Limb (tissue), 2 donors: Measurements from ENCODE around the gene CACNA1D.

ENCODE experiments used
- DNase-seq, 2 donors: peaks; one replicate each; pipeline ENCODE4 v3.0.0-alpha.2; 2016; ENCODE audit errors: extremely low spot score in 2 of 2

CACNA1D gene

GRCh38 chr3:53777468-53777867 lies 283.1 kb downstream of the CACNA1D start:
- DNase-seq, result no peak

GRCh38 chr3:53778153-53778552 lies 283.7 kb downstream of the CACNA1D start:
- no peak for DNase-seq

- DNase-seq, result no peak
These were observed 285.8 kb downstream of the CACNA1D start for GRCh38 chr3:53780171-53780570.

- DNase-seq, result no peak
These were observed 286.4 kb downstream of the CACNA1D start for GRCh38 chr3:53780806-53781205.

- no peak for DNase-seq
These were observed 292.6 kb downstream of the CACNA1D start for GRCh38 chr3:53787016-53787415.

- DNase-seq, result no peak
These were observed 293.6 kb downstream of the CACNA1D start for GRCh38 chr3:53788038-53788437.

- no peak for DNase-seq
These were observed 295.0 kb downstream of the CACNA1D start for GRCh38 chr3:53789459-53789858.

GRCh38 chr3:53790470-53790869 lies 296.1 kb downstream of the CACNA1D start:
- DNase-seq, result no peak

GRCh38 chr3:53791317-53791716 lies 296.9 kb downstream of the CACNA1D start:
- no peak for DNase-seq

- no peak for DNase-seq
These were observed 298.5 kb downstream of the CACNA1D start for GRCh38 chr3:53792866-53793265.

GRCh38 chr3:53794597-53794996 lies 300.2 kb downstream of the CACNA1D start:
- DNase-seq, result no peak

GRCh38 chr3:53795176-53795575 lies 300.8 kb downstream of the CACNA1D start:
- DNase-seq, result no peak

- no peak for DNase-seq
These were observed 301.6 kb downstream of the CACNA1D start for GRCh38 chr3:53795789-53796560.

- no peak for DNase-seq
These were observed 303.7 kb downstream of the CACNA1D start for GRCh38 chr3:53798144-53798543.

- no peak for DNase-seq
These were observed 305.0 kb downstream of the CACNA1D start for GRCh38 chr3:53799338-53799865.

- DNase-seq, result no peak
These were observed 305.9 kb downstream of the CACNA1D start for GRCh38 chr3:53800041-53800906.

- DNase-seq, result no peak
These were observed 306.9 kb downstream of the CACNA1D start for GRCh38 chr3:53801319-53801718.

GRCh38 chr3:53802256-53802880 lies 308.0 kb downstream of the CACNA1D start:
- no peak for DNase-seq

- no peak for DNase-seq
These were observed 308.9 kb downstream of the CACNA1D start for GRCh38 chr3:53803124-53803815.

- no peak for DNase-seq
These were observed 309.6 kb downstream of the CACNA1D start for GRCh38 chr3:53803816-53804695.
